ENCODE measurements around the gene LBX1. TPM values are rescaled to one million over a fixed set of nuclear protein-coding genes. Genes with fewer than 3 reads are reported as not detected.

LBX1 gene
- total RNA-seq, 1 experiment from 2014 or later: not detected

- no peak overlapping the region for H3K9ac ChIP-seq (ENCODE audit: low read length)
- POLR2A ChIA-PET: no interaction called here
- H2AFZ ChIP-seq (ENCODE audit: low read depth, low read length, poor library complexity, severe bottlenecking): no peak overlapping the region
- BruUV-seq (replicated peaks): no TSS peak
- H3K9me2 ChIP-seq (ENCODE audit: insufficient read depth): no peaks in the 10 kb centered on the region
- CTCF ChIA-PET: interaction anchor here (1.3 to 1.4 kb wide), 2 partner anchors 28 to 94 kb away, joined by 3 to 4 read pairs; no protein-coding TSS in a partner anchor
- no peaks in the 10 kb centered on the region for H4K20me1 ChIP-seq (ENCODE audit: insufficient read depth)
- intact Hi-C loops (cut with micrococcal nuclease): no loop called here
- DNase-seq (ENCODE audit: low read depth, low spot score) (no peak), ATAC-seq (no peak)
- H3K27me3 ChIP-seq (ENCODE audit: insufficient read depth, low read length): peaks cover 15% of the 10 kb centered on the region; the same call in 1 of the 2 replicates
- H3K4me2 ChIP-seq (ENCODE audit: low read length): no peak overlapping the region
- no peaks in the 10 kb centered on the region for H3K9me3 ChIP-seq (ENCODE audit: control insufficient read depth in 1 of 2, insufficient read depth in 1 of 2, low read depth in 1 of 2, low read length in 2 of 2)
- RAD21 ChIA-PET (ENCODE audit: low non-redundant PET in 1 of 2, low total read pairs in 2 of 2, uncharacterized antibody in 2 of 2, unreplicated experiment in 2 of 2): no interaction called here
- TF ChIP-seq RAD21 (IDR thresholded peaks at IDR 0.05; ENCODE audit: low read depth): no peak
- TF ChIP-seq ZNF274 (IDR thresholded peaks at IDR 0.05; ENCODE audit: low read depth, low read length): no peak
- no peak for TF ChIP-seq CTCF (IDR thresholded peaks at IDR 0.05 in 2 of 3, conservative IDR thresholded peaks at IDR 0.05 in 1 of 3; ENCODE audit: borderline replicate concordance in 1 of 3, insufficient read depth in 1 of 3, low read depth in 2 of 3, low read length in 2 of 3)
- H3K36me3 ChIP-seq (ENCODE audit: control insufficient read depth in 1 of 2, insufficient read depth in 2 of 2, low read length in 2 of 2): no peaks in the 10 kb centered on the region
- no peak overlapping the region for H3K27ac ChIP-seq (ENCODE audit: low read depth, low read length)
- no peaks in the 10 kb centered on the region for H3K79me2 ChIP-seq (ENCODE audit: insufficient read depth, low read length)
- peaks cover 13 to 22% of the 10 kb centered on the region in 2 experiments for H3K4me1 ChIP-seq (ENCODE audit: control insufficient read depth in 1 of 2, insufficient read depth in 2 of 2, low read length in 2 of 2)
- H3K4me3 ChIP-seq (replicated peaks in 1 of 2; ENCODE audit: low read depth in 1 of 2, low read length in 2 of 2): no peak overlapping the region
Measured at GRCh38 chr10:101189461-101190401, 39.5 kb downstream of the LBX1 start.

GRCh38 chr10:101188942-101189341, 40.3 kb downstream of the LBX1 start:
- ATAC-seq: no peak
- Histone ChIP-seq H3K9me2 (ENCODE audit: insufficient read depth) (no peaks in the 10 kb centered on the region), H3K27ac (ENCODE audit: low read depth, low read length) (no peak overlapping the region)

More at GRCh38 chr10:101188942-101189341, 40.3 kb downstream of the LBX1 start:
- no peaks in the 10 kb centered on the region for H3K36me3 ChIP-seq (ENCODE audit: control insufficient read depth in 1 of 2, insufficient read depth in 2 of 2, low read length in 2 of 2)
- ChIA-PET CTCF (interaction anchor here (1.3 kb wide), 1 partner anchor 93 kb away, joined by 3 read pairs; no protein-coding TSS in a partner anchor), POLR2A (no interaction called here), RAD21 (ENCODE audit: low non-redundant PET in 1 of 2, low total read pairs in 2 of 2, uncharacterized antibody in 2 of 2, unreplicated experiment in 2 of 2) (interaction anchor here in 1 of 2 experiments (0.5 kb wide), 1 partner anchor 511 kb away, joined by 3 read pairs; no protein-coding TSS in a partner anchor)
- H3K4me3 ChIP-seq (replicated peaks in 1 of 2; ENCODE audit: low read depth in 1 of 2, low read length in 2 of 2): no peak overlapping the region
- no peaks in the 10 kb centered on the region for H4K20me1 ChIP-seq (ENCODE audit: insufficient read depth)
- no peak overlapping the region for H2AFZ ChIP-seq (ENCODE audit: low read depth, low read length, poor library complexity, severe bottlenecking)
- H3K79me2 ChIP-seq (ENCODE audit: insufficient read depth, low read length): no peaks in the 10 kb centered on the region
- TF ChIP-seq POLR2A (IDR thresholded peaks at IDR 0.05; ENCODE audit: borderline replicate concordance, extremely low read depth, insufficient read depth, insufficient read length) (no peak), SRF (IDR thresholded peaks at IDR 0.05; ENCODE audit: low read depth) (no peak), EGR1 (IDR thresholded peaks at IDR 0.05; ENCODE audit: low read depth) (no peak), CBX3 (IDR thresholded peaks at IDR 0.05; ENCODE audit: low read depth) (no peak), EZH2 (IDR thresholded peaks at IDR 0.05) (no peak), FOSL1 (IDR thresholded peaks at IDR 0.05; ENCODE audit: low read depth) (no peak), JUND (IDR thresholded peaks at IDR 0.05) (no peak), TCF7L2 (IDR thresholded peaks at IDR 0.05; ENCODE audit: borderline replicate concordance, extremely low read depth, insufficient read depth, insufficient read length) (no peak), ZBTB33 (IDR thresholded peaks at IDR 0.05; ENCODE audit: extremely low read depth, insufficient replicate concordance, low read length) (no peak), ZNF274 (IDR thresholded peaks at IDR 0.05; ENCODE audit: low read depth, low read length) (no peak)
- no peak overlapping the region for H3K4me2 ChIP-seq (ENCODE audit: low read length)
- no peaks in the 10 kb centered on the region for H3K9me3 ChIP-seq (ENCODE audit: control insufficient read depth in 1 of 2, insufficient read depth in 1 of 2, low read depth in 1 of 2, low read length in 2 of 2)
- H3K27me3 ChIP-seq (ENCODE audit: insufficient read depth, low read length): peaks cover 15% of the 10 kb centered on the region; the same call in 1 of the 2 replicates
- H3K9ac ChIP-seq (ENCODE audit: low read length): no peak overlapping the region
- intact Hi-C loops (cut with micrococcal nuclease): no loop called here
- H3K4me1 ChIP-seq (ENCODE audit: control insufficient read depth in 1 of 2, insufficient read depth in 2 of 2, low read length in 2 of 2): peaks cover 13 to 22% of the 10 kb centered on the region in 2 experiments
- DNase-seq (ENCODE audit: low read depth, low spot score): no peak
- BruUV-seq (replicated peaks): no TSS peak
